H1 (cell line): Measurements from ENCODE around the gene OR4K2.

Experiments
- ASH2L ChIP-seq: fragments of 200-600, 300-600 bp; sonication (generic); IDR thresholded peaks from one replicate; pipeline ENCODE4 v1.7.1; 2017; ENCODE audit warnings: low read length
- BRCA1 ChIP-seq: IDR thresholded peaks from 2 replicates; pipeline ENCODE4 v1.6.1; 2012; ENCODE audit warnings: low read depth, low read length, improper control_type of control experiment
- CHD2 ChIP-seq: IDR thresholded peaks from 2 replicates; pipeline ENCODE4 v1.6.1; 2012; ENCODE audit warnings: low read length, improper control_type of control experiment
- EZH2 ChIP-seq: fragments of 200-600 bp; sonication (generic); IDR thresholded peaks from 2 replicates; pipeline ENCODE4 v1.7.1; 2012; ENCODE audit warnings: low read depth, mild to moderate bottlenecking, moderate library complexity, low read length, inconsistent platforms; ENCODE audit not compliant: severe bottlenecking
- GABPA ChIP-seq: IDR thresholded peaks from 2 replicates; pipeline ENCODE4 v1.6.1; 2011; ENCODE audit warnings: mild to moderate bottlenecking, low read length, moderate library complexity, borderline replicate concordance; ENCODE audit not compliant: insufficient read depth
- HDAC2 ChIP-seq, 2 experiments: fragments of 300-600 bp in 1 of 2; sonication (generic) in 1 of 2; IDR thresholded peaks; 2 replicates each; pipeline ENCODE4 v1.6.1; 2011 to 2012; ENCODE audit warnings: low read depth in 2 of 2, low read length in 2 of 2, mild to moderate bottlenecking in 2 of 2, moderate library complexity in 2 of 2, borderline replicate concordance in 1 of 2, inconsistent platforms in 1 of 2
- POLR2A ChIP-seq, 2 experiments: IDR thresholded peaks; 1 replicate in 1 of 2; 2 replicates in 1 of 2; pipeline ENCODE4 v1.6.1; 2011; ENCODE audit warnings: low read depth in 2 of 2, low read length in 2 of 2, mild to moderate bottlenecking in 2 of 2; ENCODE audit errors: control extremely low read depth in 1 of 2
- RAD21 ChIP-seq, 2 experiments: IDR thresholded peaks in 1 of 2; conservative IDR thresholded peaks in 1 of 2; 2 replicates each; pipeline ENCODE4 v1.6.1; 2011; ENCODE audit warnings: low read depth in 2 of 2, low read length in 2 of 2, improper control_type of control experiment in 1 of 2, inconsistent platforms in 1 of 2, mild to moderate bottlenecking in 1 of 2, moderate library complexity in 1 of 2
- TF ChIP-seq, protein P1 (sequence below), 3 experiments: IDR thresholded peaks; 1 replicate in 2 of 3; 2 replicates in 1 of 3; pipeline versions ENCODE4 v1.5.1 to v1.6.1; 2011; ENCODE audit warnings: low read length in 3 of 3, mild to moderate bottlenecking in 3 of 3, inconsistent platforms in 2 of 3, low read depth in 1 of 3, moderate library complexity in 1 of 3; ENCODE audit not compliant: insufficient read depth in 1 of 3; ENCODE audit errors: control extremely low read depth in 1 of 3
- TF ChIP-seq, protein P2 (sequence below): IDR thresholded peaks from 2 replicates; pipeline ENCODE4 v1.6.1; 2011; ENCODE audit warnings: low read length, improper control_type of control experiment

DNA sequence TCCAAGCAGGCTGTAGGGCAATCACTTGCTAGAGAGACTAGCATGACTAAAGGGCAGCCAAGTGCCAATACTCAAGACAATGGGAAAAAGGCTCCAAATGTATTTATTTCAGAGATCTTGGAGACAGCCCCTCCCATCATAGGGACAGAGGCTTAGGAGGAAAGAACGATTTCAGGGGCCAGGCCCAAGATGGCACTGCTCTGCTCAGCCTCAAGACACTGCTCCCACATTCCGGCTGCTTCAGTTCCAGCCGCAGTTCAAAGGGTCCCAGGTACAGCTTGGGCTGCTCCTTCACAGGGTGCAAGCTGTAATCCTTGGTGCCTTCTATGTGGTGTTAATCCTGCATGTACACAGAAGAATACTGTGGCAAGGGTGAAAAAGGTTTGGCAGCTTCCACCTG is 26.1 kb downstream of the OR4K2 start:
- TF ChIP-seq HDAC2 (IDR thresholded peaks at IDR 0.05; ENCODE audit: borderline replicate concordance in 1 of 2, low read depth in 2 of 2, low read length in 2 of 2) = no peak
- no peak for TF ChIP-seq RAD21 (IDR thresholded peaks at IDR 0.05 in 1 of 2, conservative IDR thresholded peaks at IDR 0.05 in 1 of 2; ENCODE audit: low read depth in 2 of 2, low read length in 2 of 2)
- TF ChIP-seq, protein P1, sequence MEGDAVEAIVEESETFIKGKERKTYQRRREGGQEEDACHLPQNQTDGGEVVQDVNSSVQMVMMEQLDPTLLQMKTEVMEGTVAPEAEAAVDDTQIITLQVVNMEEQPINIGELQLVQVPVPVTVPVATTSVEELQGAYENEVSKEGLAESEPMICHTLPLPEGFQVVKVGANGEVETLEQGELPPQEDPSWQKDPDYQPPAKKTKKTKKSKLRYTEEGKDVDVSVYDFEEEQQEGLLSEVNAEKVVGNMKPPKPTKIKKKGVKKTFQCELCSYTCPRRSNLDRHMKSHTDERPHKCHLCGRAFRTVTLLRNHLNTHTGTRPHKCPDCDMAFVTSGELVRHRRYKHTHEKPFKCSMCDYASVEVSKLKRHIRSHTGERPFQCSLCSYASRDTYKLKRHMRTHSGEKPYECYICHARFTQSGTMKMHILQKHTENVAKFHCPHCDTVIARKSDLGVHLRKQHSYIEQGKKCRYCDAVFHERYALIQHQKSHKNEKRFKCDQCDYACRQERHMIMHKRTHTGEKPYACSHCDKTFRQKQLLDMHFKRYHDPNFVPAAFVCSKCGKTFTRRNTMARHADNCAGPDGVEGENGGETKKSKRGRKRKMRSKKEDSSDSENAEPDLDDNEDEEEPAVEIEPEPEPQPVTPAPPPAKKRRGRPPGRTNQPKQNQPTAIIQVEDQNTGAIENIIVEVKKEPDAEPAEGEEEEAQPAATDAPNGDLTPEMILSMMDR (IDR thresholded peaks at IDR 0.05; ENCODE audit: control extremely low read depth in 1 of 3, insufficient read depth in 1 of 3, low read depth in 1 of 3, low read length in 3 of 3) = no peak
- no peak for TF ChIP-seq GABPA
- no peak for TF ChIP-seq BRCA1
- TF ChIP-seq CHD2 = no peak
- TF ChIP-seq POLR2A (IDR thresholded peaks at IDR 0.05; ENCODE audit: control extremely low read depth in 1 of 2, low read depth in 2 of 2, low read length in 2 of 2) = no peak
- no peak for TF ChIP-seq EZH2
- TF ChIP-seq ASH2L = no peak
- TF ChIP-seq, protein P2, sequence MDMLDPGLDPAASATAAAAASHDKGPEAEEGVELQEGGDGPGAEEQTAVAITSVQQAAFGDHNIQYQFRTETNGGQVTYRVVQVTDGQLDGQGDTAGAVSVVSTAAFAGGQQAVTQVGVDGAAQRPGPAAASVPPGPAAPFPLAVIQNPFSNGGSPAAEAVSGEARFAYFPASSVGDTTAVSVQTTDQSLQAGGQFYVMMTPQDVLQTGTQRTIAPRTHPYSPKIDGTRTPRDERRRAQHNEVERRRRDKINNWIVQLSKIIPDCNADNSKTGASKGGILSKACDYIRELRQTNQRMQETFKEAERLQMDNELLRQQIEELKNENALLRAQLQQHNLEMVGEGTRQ = no peak
